HG02938 (cell line): ENCODE data around the gene PGAP6.
"Not testable (repeated sequence)": the region's sequence is repeated elsewhere in the genome, so short reads cannot be mapped to it uniquely, and the experiment has no call there.

Source experiments
- ATAC-seq: cut with Tn5 transposase; IDR thresholded peaks from one replicate; pipeline ENCODE4 v1.9.1; 2021; ENCODE audit warnings: mild to moderate bottlenecking, moderate library complexity; ENCODE audit not compliant: unreplicated experiment

The PGAP6 gene

GRCh38 chr16:333406-334094, 48.2 kb downstream of the PGAP6 start:
- ATAC-seq = no peak

DNA sequence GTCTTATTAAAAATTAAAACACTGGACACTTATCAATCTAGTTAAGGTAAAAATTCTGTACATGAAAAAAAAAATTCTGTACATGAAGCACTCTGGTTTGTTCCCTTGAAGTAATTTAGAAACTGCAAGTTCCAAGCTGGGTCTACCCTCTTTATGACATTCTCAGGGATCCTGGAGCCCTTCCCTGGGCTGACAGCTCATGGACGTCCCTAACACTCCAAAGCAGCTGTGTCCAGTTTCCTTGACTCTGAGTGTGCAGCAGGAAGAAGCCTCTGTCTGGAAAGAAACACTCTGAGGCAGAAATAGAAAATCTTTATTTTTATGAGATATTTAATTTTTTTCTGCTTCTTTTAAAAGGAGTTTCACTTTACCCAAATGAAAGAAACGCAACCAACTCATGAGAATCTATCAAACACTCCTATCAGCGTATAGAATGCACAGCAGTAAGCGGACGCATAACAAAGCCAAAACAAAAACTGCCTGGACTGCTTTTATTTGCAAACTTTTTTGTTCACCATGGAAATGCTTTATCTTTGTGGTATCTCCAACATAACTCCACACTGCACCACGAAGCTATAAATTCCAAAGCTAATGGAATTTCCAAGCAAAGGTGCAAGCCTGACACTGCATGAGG, 50.5 kb downstream of the PGAP6 start:
- not testable (repeated sequence) for ATAC-seq

DNA sequence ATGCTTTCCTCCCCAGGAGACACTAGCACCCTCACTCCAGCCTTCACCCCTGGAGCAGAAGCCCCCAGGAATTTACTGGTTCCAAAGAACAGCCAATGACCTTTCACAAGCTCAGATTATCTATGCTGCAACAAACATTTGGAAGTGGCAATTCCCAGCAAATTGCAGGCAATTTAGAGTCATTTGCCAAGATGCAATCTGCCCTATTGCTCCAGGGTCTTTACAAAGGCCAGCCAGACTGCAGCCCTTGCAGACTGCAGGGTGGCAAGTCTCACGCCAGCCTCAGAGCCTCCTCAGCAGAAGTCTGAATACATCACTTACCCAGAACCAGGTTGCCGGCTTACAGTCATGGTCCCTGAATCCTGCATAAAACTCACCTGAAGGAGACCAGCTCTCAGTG, 51.0 kb downstream of the PGAP6 start:
- ATAC-seq = no peak

DNA sequence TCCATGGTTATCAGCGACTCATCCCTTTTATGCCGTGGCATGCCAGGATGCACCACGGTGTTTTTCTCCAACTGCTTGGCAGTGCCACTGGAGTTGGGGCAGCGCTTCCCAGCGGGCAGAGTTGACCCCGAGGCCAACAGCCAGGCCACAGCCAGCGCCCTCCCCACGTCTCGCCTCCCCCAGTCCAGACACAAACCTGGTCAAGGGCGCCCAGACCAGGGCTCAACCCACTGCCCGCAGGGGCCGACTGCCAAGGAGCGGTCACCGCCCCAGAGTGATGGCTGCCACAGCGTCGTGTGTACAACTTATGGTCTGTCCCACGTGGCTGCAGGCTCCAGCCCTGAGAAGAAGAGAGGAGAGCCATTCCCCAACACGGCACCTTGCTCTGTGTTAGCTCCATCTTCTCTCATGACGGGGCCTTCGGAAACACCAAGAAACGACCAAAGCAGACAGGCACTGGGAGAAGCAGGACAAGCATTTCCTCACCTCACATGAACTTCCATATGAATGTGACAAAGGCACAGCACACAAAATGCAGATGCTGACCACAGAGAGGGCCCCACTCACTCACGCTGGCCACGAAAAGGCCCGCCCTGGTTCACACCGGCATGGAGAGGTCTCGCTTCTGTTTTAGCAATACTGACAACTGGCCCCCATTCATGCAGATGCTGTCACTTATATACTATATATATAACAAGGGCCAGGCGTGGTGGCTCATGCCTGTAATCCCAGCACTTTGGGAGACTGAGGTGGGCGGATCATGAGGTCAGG, 56.2 kb downstream of the PGAP6 start:
- ATAC-seq = no peak

DNA sequence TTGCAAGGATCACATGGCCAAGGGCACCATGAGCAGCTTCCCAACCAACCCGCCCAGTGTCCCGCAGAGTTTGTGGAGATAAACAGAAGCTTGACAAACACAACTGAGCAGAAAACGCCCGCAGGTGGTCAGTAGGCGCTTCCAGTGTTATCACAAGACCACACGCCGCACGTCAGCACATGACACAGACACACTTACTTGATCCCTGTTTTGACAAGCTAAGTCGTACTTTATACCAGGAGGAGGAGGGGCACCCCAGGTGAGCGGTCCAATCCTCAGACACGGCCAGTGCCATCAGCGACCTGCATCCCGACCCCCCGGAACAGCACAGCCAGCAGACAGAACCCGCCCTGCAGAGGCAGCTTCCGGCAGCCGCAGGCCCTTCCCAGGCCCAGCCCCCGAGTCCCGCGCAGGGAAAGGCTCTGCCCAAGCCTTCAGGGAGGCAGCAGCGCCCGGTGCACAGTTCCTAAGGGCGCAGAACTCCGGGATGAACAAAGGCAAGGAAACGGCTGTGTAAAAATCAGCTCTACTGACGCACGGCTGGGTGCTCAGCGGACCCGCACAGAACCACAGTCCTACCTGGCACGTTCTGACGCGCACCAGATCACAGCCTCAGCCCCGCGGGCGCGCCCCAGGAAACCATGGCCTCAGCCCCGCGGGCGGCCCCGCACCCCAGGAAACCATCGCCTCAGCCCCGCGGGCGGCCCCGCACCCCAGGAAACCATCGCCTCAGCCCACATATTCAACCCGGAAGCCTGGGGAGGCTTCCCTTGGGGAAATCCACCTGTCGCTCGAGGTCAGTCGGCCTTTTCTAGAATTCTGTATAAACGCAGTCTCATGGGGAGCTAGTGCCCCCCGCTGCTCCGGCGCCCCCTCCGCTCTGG, 57.1 kb downstream of the PGAP6 start:
- no peak for ATAC-seq

- ATAC-seq = no peak
These were observed 57.7 kb downstream of the PGAP6 start for GRCh38 chr16:324201-324450.

DNA sequence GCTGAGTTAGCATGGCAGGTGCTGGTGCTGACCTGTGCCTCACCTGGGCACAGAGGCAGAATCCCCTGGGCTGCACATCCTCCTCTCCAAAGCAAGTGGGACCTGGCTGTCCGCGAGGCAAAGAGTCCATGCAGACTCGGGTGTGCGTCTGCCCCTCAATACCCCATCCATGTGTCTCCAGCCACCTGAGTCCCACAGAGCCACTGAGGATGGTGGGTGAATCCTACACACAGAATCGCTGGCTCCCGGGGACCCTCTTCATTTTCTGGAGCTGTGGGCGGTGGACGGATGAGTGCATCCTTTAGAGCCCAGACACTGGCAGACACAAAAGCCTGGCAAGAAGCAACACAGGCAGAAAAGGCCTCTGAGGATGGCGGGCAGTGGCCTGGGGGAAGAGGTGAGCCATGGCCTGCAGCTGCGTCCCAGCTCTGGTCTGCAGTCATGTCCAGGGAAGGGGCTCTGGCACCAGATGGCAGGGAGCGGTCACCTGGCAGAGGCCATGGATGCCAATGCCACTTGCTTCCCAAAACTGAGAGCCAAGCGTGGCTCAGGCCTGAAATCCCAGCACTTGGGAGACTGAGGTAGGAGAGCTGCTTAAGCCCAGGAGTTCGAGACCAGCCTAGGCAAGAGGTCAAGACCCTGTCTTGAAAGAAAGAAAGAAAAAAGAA, 59.2 kb downstream of the PGAP6 start:
- no peak for ATAC-seq

- no peak for ATAC-seq
These were observed 60.2 kb downstream of the PGAP6 start for GRCh38 chr16:321532-321931.
